SK-N-SH treated with all-trans-retinoic acid at 6 μM for 48 hours (cell line): ENCODE results near the gene KCNK10.

Experiments used
- BACH2 ChIP-seq: fragments of 250-450 bp; sonication (Bioruptor Pico); IDR thresholded peaks from 2 replicates; pipeline ENCODE4 v1.9.0; 2021; ENCODE audit warnings: mild to moderate bottlenecking, borderline replicate concordance
- GLIS3 ChIP-seq: fragments of 250-450 bp; sonication (Bioruptor Pico); IDR thresholded peaks from 2 replicates; pipeline ENCODE4 v1.5.0; 2020; ENCODE audit warnings: mild to moderate bottlenecking, moderate library complexity
- OSR1 ChIP-seq: fragments of 250-450 bp; sonication (Bioruptor Pico); IDR thresholded peaks from 2 replicates; pipeline ENCODE4 v1.8.0; 2022; ENCODE audit warnings: moderate library complexity, mild to moderate bottlenecking, inconsistent platforms
- TCF4 ChIP-seq: fragments of 250-450 bp; sonication (Bioruptor Pico); IDR thresholded peaks from 2 replicates; pipeline ENCODE4 v1.8.0; 2021; ENCODE audit warnings: mild to moderate bottlenecking, moderate library complexity, borderline replicate concordance
- ZC3H10 ChIP-seq: fragments of 250-450 bp; sonication (Bioruptor Pico); IDR thresholded peaks from 2 replicates; pipeline ENCODE4 v1.5.1; 2021; ENCODE audit warnings: mild to moderate bottlenecking, moderate library complexity
- ZNF70 ChIP-seq: fragments of 450-650 bp; formaldehyde crosslinking; IDR thresholded peaks from 2 replicates; pipeline ENCODE4 v1.5.0; 2020; ENCODE audit warnings: mild to moderate bottlenecking, moderate library complexity
- TF ChIP-seq, protein P1 (sequence below): fragments of 250-450 bp; sonication (Bioruptor Pico); IDR thresholded peaks from 2 replicates; pipeline ENCODE4 v1.8.0; 2020; ENCODE audit warnings: mild to moderate bottlenecking, moderate library complexity, borderline replicate concordance
- TF ChIP-seq, protein P2 (sequence below): fragments of 250-450 bp; sonication (Bioruptor Pico); IDR thresholded peaks from 2 replicates; pipeline ENCODE4 v1.8.0; 2021; ENCODE audit warnings: low read depth, mild to moderate bottlenecking, moderate library complexity, borderline replicate concordance
- TF ChIP-seq, protein P3 (sequence below): fragments of 250-450 bp; sonication (Bioruptor Pico); IDR thresholded peaks from 2 replicates; pipeline ENCODE4 v1.5.1; 2020; ENCODE audit warnings: low read depth, mild to moderate bottlenecking, moderate library complexity

DNA sequence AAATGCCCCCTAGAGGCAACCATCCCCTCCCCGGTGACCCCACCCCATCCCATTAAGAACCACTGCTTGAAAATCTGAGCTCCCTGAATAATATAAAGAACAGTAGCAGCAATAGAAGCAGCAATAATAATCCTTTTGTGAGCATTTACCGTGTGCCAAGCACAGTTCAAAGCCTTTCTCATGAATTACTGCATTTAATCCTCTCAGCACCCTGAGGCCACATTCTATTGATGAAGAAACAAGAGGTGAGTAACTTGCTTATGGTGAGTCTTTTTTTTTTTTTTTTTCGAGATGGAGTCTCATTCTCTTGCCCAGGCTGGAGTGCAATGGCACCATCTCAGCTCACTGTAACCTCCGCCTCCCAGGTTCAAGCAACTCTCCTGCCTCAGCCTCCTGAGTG lies 65.0 kb downstream of the KCNK10 start:
- TF ChIP-seq, protein P1, sequence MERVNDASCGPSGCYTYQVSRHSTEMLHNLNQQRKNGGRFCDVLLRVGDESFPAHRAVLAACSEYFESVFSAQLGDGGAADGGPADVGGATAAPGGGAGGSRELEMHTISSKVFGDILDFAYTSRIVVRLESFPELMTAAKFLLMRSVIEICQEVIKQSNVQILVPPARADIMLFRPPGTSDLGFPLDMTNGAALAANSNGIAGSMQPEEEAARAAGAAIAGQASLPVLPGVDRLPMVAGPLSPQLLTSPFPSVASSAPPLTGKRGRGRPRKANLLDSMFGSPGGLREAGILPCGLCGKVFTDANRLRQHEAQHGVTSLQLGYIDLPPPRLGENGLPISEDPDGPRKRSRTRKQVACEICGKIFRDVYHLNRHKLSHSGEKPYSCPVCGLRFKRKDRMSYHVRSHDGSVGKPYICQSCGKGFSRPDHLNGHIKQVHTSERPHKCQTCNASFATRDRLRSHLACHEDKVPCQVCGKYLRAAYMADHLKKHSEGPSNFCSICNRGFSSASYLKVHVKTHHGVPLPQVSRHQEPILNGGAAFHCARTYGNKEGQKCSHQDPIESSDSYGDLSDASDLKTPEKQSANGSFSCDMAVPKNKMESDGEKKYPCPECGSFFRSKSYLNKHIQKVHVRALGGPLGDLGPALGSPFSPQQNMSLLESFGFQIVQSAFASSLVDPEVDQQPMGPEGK (CRISPR knock-in tag), result no peak
- TF ChIP-seq BACH2 (CRISPR knock-in tag) (no peak), ZC3H10 (CRISPR knock-in tag) (no peak), TCF4 (CRISPR knock-in tag) (no peak), OSR1 (no peak), ZNF70 (no peak), GLIS3 (CRISPR knock-in tag) (no peak)
- TF ChIP-seq, protein P2, sequence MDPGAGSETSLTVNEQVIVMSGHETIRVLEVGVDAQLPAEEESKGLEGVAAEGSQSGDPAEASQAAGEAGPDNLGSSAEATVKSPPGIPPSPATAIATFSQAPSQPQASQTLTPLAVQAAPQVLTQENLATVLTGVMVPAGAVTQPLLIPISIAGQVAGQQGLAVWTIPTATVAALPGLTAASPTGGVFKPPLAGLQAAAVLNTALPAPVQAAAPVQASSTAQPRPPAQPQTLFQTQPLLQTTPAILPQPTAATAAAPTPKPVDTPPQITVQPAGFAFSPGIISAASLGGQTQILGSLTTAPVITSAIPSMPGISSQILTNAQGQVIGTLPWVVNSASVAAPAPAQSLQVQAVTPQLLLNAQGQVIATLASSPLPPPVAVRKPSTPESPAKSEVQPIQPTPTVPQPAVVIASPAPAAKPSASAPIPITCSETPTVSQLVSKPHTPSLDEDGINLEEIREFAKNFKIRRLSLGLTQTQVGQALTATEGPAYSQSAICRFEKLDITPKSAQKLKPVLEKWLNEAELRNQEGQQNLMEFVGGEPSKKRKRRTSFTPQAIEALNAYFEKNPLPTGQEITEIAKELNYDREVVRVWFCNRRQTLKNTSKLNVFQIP (CRISPR knock-in tag), result no peak
- TF ChIP-seq, protein P3, sequence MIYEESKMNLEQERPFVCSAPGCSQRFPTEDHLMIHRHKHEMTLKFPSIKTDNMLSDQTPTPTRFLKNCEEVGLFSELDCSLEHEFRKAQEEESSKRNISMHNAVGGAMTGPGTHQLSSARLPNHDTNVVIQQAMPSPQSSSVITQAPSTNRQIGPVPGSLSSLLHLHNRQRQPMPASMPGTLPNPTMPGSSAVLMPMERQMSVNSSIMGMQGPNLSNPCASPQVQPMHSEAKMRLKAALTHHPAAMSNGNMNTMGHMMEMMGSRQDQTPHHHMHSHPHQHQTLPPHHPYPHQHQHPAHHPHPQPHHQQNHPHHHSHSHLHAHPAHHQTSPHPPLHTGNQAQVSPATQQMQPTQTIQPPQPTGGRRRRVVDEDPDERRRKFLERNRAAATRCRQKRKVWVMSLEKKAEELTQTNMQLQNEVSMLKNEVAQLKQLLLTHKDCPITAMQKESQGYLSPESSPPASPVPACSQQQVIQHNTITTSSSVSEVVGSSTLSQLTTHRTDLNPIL (CRISPR knock-in tag), result no peak
